Activated CD8-positive, alpha-beta memory T cell treated with anti-CD3 and anti-CD28 coated beads, Interleukin-2, amount 10 ng/mL, durations not matched to agents 7 days and 5 days (primary cell): ENCODE data around the gene NAPSA. TPM values are rescaled to one million over a fixed set of nuclear protein-coding genes. Genes with fewer than 3 reads are reported as not detected.
"Not testable (repeated sequence)": the region's sequence is repeated elsewhere in the genome, so short reads cannot be mapped to it uniquely, and the experiment has no call there.

Experiments
- ATAC-seq: fragments of 150-1000 bp; cut with Tn5 transposase; one replicate; pipeline ENCODE4 v1.10.0; 2021; ENCODE audit warnings: moderate library complexity
- CTCF ChIA-PET: fragments of 350-600 bp; sonication (Branson Sonifier 250); formaldehyde crosslinking; loops from one replicate; lab custom pipeline; 2021; ENCODE audit warnings: antibody characterized with exemption; lab: Charles Lee
- DNase-seq: peaks from one replicate; pipeline ENCODE4 v3.0.0-alpha.2; 2020
- H3K27ac Mint-ChIP-seq: one replicate; pipeline ENCODE4 v1.8.0; 2021; ENCODE audit warnings: mild to moderate bottlenecking, mixed read lengths
- H3K27me3 Mint-ChIP-seq: one replicate; pipeline ENCODE4 v1.8.0; 2021; ENCODE audit warnings: mixed read lengths
- H3K36me3 Mint-ChIP-seq: one replicate; pipeline ENCODE4 v1.8.0; 2021; ENCODE audit warnings: mild to moderate bottlenecking, mixed read lengths
- H3K4me1 Mint-ChIP-seq: one replicate; pipeline ENCODE4 v1.8.0; 2021; ENCODE audit warnings: mixed read lengths
- H3K4me3 Mint-ChIP-seq: one replicate; pipeline ENCODE4 v1.8.0; 2021; ENCODE audit warnings: mild to moderate bottlenecking, moderate library complexity, mixed read lengths
- H3K9me3 Mint-ChIP-seq: one replicate; pipeline ENCODE4 v1.8.0; 2022; ENCODE audit warnings: low read depth, mixed read lengths
- total RNA-seq, 2 experiments: library from RNA; stranded (reverse); gene quantifications; one replicate each; pipeline ENCODE4 v1.2.3, GENCODE V29; 2021

NAPSA gene
- total RNA-seq, 2 experiments from 2014 or later, result 5.3 to 8.8 TPM

GRCh38 chr19:50394017-50394416, 28.6 kb upstream of the NAPSA start:
- peaks cover 42% of the 10 kb centered on the region for H3K36me3 Mint-ChIP-seq

GRCh38 chr19:50393589-50393988, 28.1 kb upstream of the NAPSA start:
- Mint-ChIP-seq H3K36me3 (peaks cover 41% of the 10 kb centered on the region), H3K27ac (no peak overlapping the region)
- ATAC-seq, result no peak

More at GRCh38 chr19:50394017-50394416, 28.6 kb upstream of the NAPSA start:
- DNase-seq, result no peak
- CTCF ChIA-PET, result no interaction called here
- no peaks in the 10 kb centered on the region for H3K9me3 Mint-ChIP-seq
- H3K27ac Mint-ChIP-seq, result no peak overlapping the region
- ATAC-seq, result no peak
- no peak overlapping the region for H3K4me3 Mint-ChIP-seq
- H3K4me1 Mint-ChIP-seq, result peaks cover 2% of the 10 kb centered on the region
- H3K27me3 Mint-ChIP-seq, result no peaks in the 10 kb centered on the region

GRCh38 chr19:50392759-50393158, 27.3 kb upstream of the NAPSA start:
- no peaks in the 10 kb centered on the region for H3K27me3 Mint-ChIP-seq
- no peak for DNase-seq
- H3K4me3 Mint-ChIP-seq, result no peak overlapping the region
- H3K36me3 Mint-ChIP-seq, result peaks cover 43% of the 10 kb centered on the region
- CTCF ChIA-PET, result interaction anchor here (1.0 kb wide), 1 partner anchor 35 kb away, joined by 3 read pairs; no protein-coding TSS in a partner anchor
- H3K27ac Mint-ChIP-seq, result no peak overlapping the region
- H3K9me3 Mint-ChIP-seq, result no peaks in the 10 kb centered on the region
- no peak for ATAC-seq
- peaks cover 5% of the 10 kb centered on the region for H3K4me1 Mint-ChIP-seq

More at GRCh38 chr19:50393589-50393988, 28.1 kb upstream of the NAPSA start:
- CTCF ChIA-PET, result no interaction called here
- H3K4me1 Mint-ChIP-seq, result peaks cover 2% of the 10 kb centered on the region
- H3K4me3 Mint-ChIP-seq, result no peak overlapping the region
- DNase-seq, result no peak
- H3K27me3 Mint-ChIP-seq, result no peaks in the 10 kb centered on the region
- no peaks in the 10 kb centered on the region for H3K9me3 Mint-ChIP-seq

GRCh38 chr19:50390952-50391351, 25.5 kb upstream of the NAPSA start:
- Mint-ChIP-seq H3K36me3 (peaks cover 49% of the 10 kb centered on the region), H3K4me1 (peaks cover 16% of the 10 kb centered on the region)
- H3K27me3 Mint-ChIP-seq, H3K9me3 Mint-ChIP-seq, CTCF ChIA-PET, H3K27ac Mint-ChIP-seq, H3K4me3 Mint-ChIP-seq, DNase-seq, ATAC-seq: not testable (repeated sequence)

GRCh38 chr19:50390295-50390694, 24.9 kb upstream of the NAPSA start:
- H3K9me3 Mint-ChIP-seq, H3K27me3 Mint-ChIP-seq, CTCF ChIA-PET, DNase-seq, H3K4me3 Mint-ChIP-seq, H3K27ac Mint-ChIP-seq, ATAC-seq: not testable (repeated sequence)
- Mint-ChIP-seq H3K4me1 (peaks cover 19% of the 10 kb centered on the region), H3K36me3 (peaks cover 48% of the 10 kb centered on the region)

GRCh38 chr19:50387868-50388245, 22.4 kb upstream of the NAPSA start:
- Mint-ChIP-seq H3K27me3 (no peaks in the 10 kb centered on the region), H3K9me3 (no peaks in the 10 kb centered on the region), H3K36me3 (peaks cover 39% of the 10 kb centered on the region), H3K4me1 (peaks cover 37% of the 10 kb centered on the region), H3K27ac (no peak overlapping the region), H3K4me3 (no peak overlapping the region)
- no peak for DNase-seq
- no peak for ATAC-seq
- CTCF ChIA-PET, result interaction anchor here (2.9 kb wide), 1 partner anchor 30 kb away, joined by 10 read pairs; no protein-coding TSS in a partner anchor

GRCh38 chr19:50387176-50387867, 21.9 kb upstream of the NAPSA start:
- Mint-ChIP-seq H3K27ac (no peak overlapping the region), H3K36me3 (peaks cover 35% of the 10 kb centered on the region)

GRCh38 chr19:50384685-50385535, 19.5 kb upstream of the NAPSA start:
- ATAC-seq (no peak), DNase-seq (no peak)
- CTCF ChIA-PET, result interaction anchor here (1.3 to 3.0 kb wide), 8 partner anchors 9 to 76 kb away, joined by 3 to 14 read pairs (median 6); partner anchors contain the start of gene NR1H2
- no peaks in the 10 kb centered on the region for H3K27me3 Mint-ChIP-seq
- peak overlapping the region; percentile 95 for H3K27ac Mint-ChIP-seq
- H3K4me3 Mint-ChIP-seq, result peak overlapping the region; percentile 98
- no peaks in the 10 kb centered on the region for H3K9me3 Mint-ChIP-seq
- peaks cover 32% of the 10 kb centered on the region for H3K36me3 Mint-ChIP-seq
- peaks cover 37% of the 10 kb centered on the region for H3K4me1 Mint-ChIP-seq

More at GRCh38 chr19:50387176-50387867, 21.9 kb upstream of the NAPSA start:
- Mint-ChIP-seq H3K9me3 (no peaks in the 10 kb centered on the region), H3K4me1 (peaks cover 37% of the 10 kb centered on the region), H3K4me3 (no peak overlapping the region), H3K27me3 (no peaks in the 10 kb centered on the region)
- CTCF ChIA-PET, result interaction anchor here (1.2 to 2.9 kb wide), 2 partner anchors 30 to 74 kb away, joined by 4 to 10 read pairs; no protein-coding TSS in a partner anchor
- DNase-seq, result no peak
- no peak for ATAC-seq

GRCh38 chr19:50383852-50384684, 18.6 kb upstream of the NAPSA start, which contains the start of gene POLD1:
Gene POLD1, plus strand, starts transcription at chr19:50384347. Its CDS starts 14,505 bp downstream, at chr19:50398852.
- peak; percentile 89 for ATAC-seq
- H3K4me3 Mint-ChIP-seq, result peak within 1 kb of the TSS; percentile 98
- peaks cover 37% of the 10 kb centered on the region for H3K4me1 Mint-ChIP-seq
- H3K36me3 Mint-ChIP-seq, result peaks cover 38% of the 10 kb centered on the region
- H3K27ac Mint-ChIP-seq, result peak within 1 kb of the TSS; percentile 95
- H3K27me3 Mint-ChIP-seq, result no peaks in the 10 kb centered on the region
- H3K9me3 Mint-ChIP-seq, result no peaks in the 10 kb centered on the region
- DNase-seq, result peak; percentile 99
- CTCF ChIA-PET, result interaction anchor here (0.8 to 3.0 kb wide), 9 partner anchors 9 to 127 kb away, joined by 3 to 14 read pairs (median 6); partner anchors contain the start of genes JOSD2 and NR1H2

- CTCF ChIA-PET, result interaction anchor here (0.8 to 3.0 kb wide), 7 partner anchors 14 to 128 kb away, joined by 3 to 14 read pairs (median 6); partner anchors contain the start of gene JOSD2
- peak overlapping the region; percentile 98 for H3K4me3 Mint-ChIP-seq
- peaks cover 38% of the 10 kb centered on the region for H3K36me3 Mint-ChIP-seq
- peak overlapping the region; percentile 95 for H3K27ac Mint-ChIP-seq
- no peaks in the 10 kb centered on the region for H3K27me3 Mint-ChIP-seq
- ATAC-seq, result no peak
- DNase-seq, result no peak
- peaks cover 37% of the 10 kb centered on the region for H3K4me1 Mint-ChIP-seq
- no peaks in the 10 kb centered on the region for H3K9me3 Mint-ChIP-seq
These were observed 17.8 kb upstream of the NAPSA start for GRCh38 chr19:50383001-50383851.

- no peak for DNase-seq
- ATAC-seq, result no peak
- peaks cover 35% of the 10 kb centered on the region for H3K4me1 Mint-ChIP-seq
- H3K36me3 Mint-ChIP-seq, result peaks cover 36% of the 10 kb centered on the region
- no peak overlapping the region for H3K4me3 Mint-ChIP-seq
- CTCF ChIA-PET, result interaction anchor here (3.0 kb wide), 1 partner anchor 13 kb away, joined by 14 read pairs; no protein-coding TSS in a partner anchor
- H3K9me3 Mint-ChIP-seq, result no peaks in the 10 kb centered on the region
- no peaks in the 10 kb centered on the region for H3K27me3 Mint-ChIP-seq
- H3K27ac Mint-ChIP-seq, result no peak overlapping the region
These were observed 16.7 kb upstream of the NAPSA start for GRCh38 chr19:50381881-50382729.
